Adrenal gland (tissue), 12 donors: ENCODE measurements around the gene ZNF543. TPM values are rescaled to one million over a fixed set of nuclear protein-coding genes. Genes with fewer than 3 reads are reported as not detected.
A peak's percentile ranks its signal among the peaks of the same experiment; 100 is the strongest.

Experiments
- DNase-seq, 7 donors: peaks; one replicate each; pipeline ENCODE4 v3.0.0-alpha.2; 2019 to 2020
- H3K27ac ChIP-seq, 5 donors: fragments of 200-600 bp; sonication (generic) in 4 of 5; 1 replicate in 3 of 5; 2 replicates in 2 of 5; pipeline versions ENCODE4 v1.5.1 to v1.8.0; 2016 to 2020; ENCODE audit warnings: mild to moderate bottlenecking in 1 of 5
- H3K27me3 ChIP-seq: fragments of 200-600 bp; 2 replicates; pipeline ENCODE4 v1.8.0; 2021
- H3K36me3 ChIP-seq, 2 donors: fragments of 200-600 bp; replicated peaks in 1 of 2; 1 replicate in 1 of 2; 2 replicates in 1 of 2; pipeline versions ENCODE4 v1.5.1 to v1.8.0; 2018 to 2022
- H3K4me1 ChIP-seq, 2 donors: fragments of 200-600 bp; replicated peaks in 1 of 2; 1 replicate in 1 of 2; 2 replicates in 1 of 2; pipeline versions ENCODE4 v1.5.1 to v1.8.0; 2018 to 2021
- H3K4me3 ChIP-seq, 4 donors: fragments of 200-600 bp; sonication (generic) in 3 of 4; one replicate each; pipeline ENCODE4 v1.5.1; 2016 to 2018
- H3K9me3 ChIP-seq, 3 donors: fragments of 200-600 bp; sonication (generic) in 1 of 3; replicated peaks in 1 of 3; 1 replicate in 2 of 3; 2 replicates in 1 of 3; pipeline versions ENCODE4 v1.5.1 to v1.8.0; 2016 to 2021
- POLR2A ChIP-seq, 2 donors: fragments of 450-650 bp; IDR thresholded peaks; one replicate each; pipeline ENCODE4 v1.6.1; 2017; ENCODE audit warnings: antibody characterized with exemption in 2 of 2, mild to moderate bottlenecking in 2 of 2, moderate library complexity in 1 of 2
- WGBS, 4 donors: extraction: QIAGEN DNeasy Blood & Tissue Kit in 2 of 4; methylation state at CpG; one replicate each; pipeline versions ENCODE4 v1.1.5 to v1.1.7; 2013 to 2017; 5-methylcytosine and 5-hydroxymethylcytosine counted together
- intact Hi-C, 2 donors: fragments of 100-400 bp; cut with DNase I; formaldehyde crosslinking; loops; one replicate each; pipeline versions ENCODE4 v1.14.1 to v1.15.0; 2022 to 2023
- polyA plus RNA-seq, 3 donors: library from polyadenylated mRNA; stranded (reverse); fragments of 200-250 nt in 2 of 3; fragments of 350-450 nt in 1 of 3; fragmentation: Illumina TruSeq in 1 of 3; extraction: RNeasy Lipid Tissue Mini Kit (QIAGEN cat#74804) in 1 of 3; gene quantifications; one replicate each; pipeline ENCODE4 v1.2.3, GENCODE V29; 2013 to 2014
- total RNA-seq, 9 donors: library from RNA; depleted of rRNA in 4 of 9; stranded (reverse); fragments of >200 nt in 4 of 9; fragments of 120-200 nt in 1 of 9; fragmentation: NEBNext Ultra II Directional in 1 of 9; extraction: Animal tissue kit (Norgen Biotek cat#: 25700) in 1 of 9; gene quantifications; one replicate each; pipeline versions ENCODE4 v1.1.0 to v1.2.4, GENCODE V29; 2013 to 2023
- TF ChIP-seq, protein P1 (sequence below), 6 experiments: fragments of 450-650 bp in 4 of 6; fragments of 200-600 bp in 2 of 6; sonication (generic) in 1 of 6; IDR thresholded peaks; 1 replicate in 5 of 6; 2 replicates in 1 of 6; pipeline versions ENCODE4 v1.5.1 to v1.8.0; 2016 to 2021; ENCODE audit warnings: antibody characterized with exemption in 6 of 6, mild to moderate bottlenecking in 2 of 6, moderate library complexity in 1 of 6
- donor health status: healthy with polysubstance abuse.
- donor health status: Bipolar disorder and iron deficiency.
- donor health status: DM: yes; HTN: yes; CAD: no.
- donor health status: DM: no; HTN: no; CAD: no.
- donor health status: DM: no; HTN: no; CAD: no.
- donor health status: DM: yes; HTN: yes; CAD: no.

The ZNF543 gene
- total and polyA plus RNA-seq, 12 donors, result 1.1 to 17.8 (median 8.5) TPM

DNA sequence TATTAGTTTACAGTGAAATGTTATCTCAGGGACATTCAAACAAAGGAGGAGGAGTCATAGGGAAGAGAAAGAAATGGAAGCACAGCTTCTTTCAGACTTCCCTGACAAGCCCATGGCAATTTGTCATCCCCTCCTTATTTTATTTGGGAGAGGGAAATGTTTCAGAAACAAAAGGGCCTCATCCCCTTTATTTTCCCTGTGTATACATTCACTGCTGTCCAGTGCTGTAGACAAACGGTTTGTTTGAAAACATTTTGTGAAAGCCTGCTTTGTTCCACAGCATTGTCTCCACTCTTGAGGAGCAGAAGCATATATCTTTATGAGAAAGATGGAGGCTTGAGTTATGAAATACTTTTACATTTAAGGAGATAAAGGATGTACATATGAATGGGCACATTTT is 27.7 kb upstream of the ZNF543 start:
- H3K9me3 ChIP-seq, result no peaks in the 10 kb centered on the region

DNA sequence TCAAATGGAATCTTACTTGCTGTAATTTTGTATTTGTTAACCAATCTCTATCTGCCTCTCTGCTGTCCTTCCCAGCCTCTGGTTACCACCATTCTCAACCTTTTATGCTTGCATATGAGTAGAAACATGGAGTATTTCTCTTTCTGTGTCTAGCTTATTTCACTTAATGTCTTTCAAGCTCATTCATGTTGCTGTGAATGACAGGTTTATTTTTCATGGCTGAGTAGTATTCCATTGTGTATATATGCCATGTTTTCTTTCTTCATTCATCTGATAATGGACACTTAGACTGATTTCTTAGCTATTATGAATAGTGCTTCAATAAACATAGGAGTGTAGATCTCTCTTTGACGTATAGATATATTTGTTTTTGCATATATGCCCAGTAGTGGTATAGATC is 26.6 kb upstream of the ZNF543 start:
- intact Hi-C loops, result no loop called here
- no peaks in the 10 kb centered on the region for H3K27me3 ChIP-seq
- WGBS, 4 donors, result 97 to 100% (median 98%) methylated on average over 1 of the region's 1 CpG
- peaks cover 0 to 59% of the 10 kb centered on the region in 2 donors for H3K36me3 ChIP-seq
- no peaks in the 10 kb centered on the region for H3K9me3 ChIP-seq
- no peak overlapping the region for H3K27ac ChIP-seq
- H3K4me1 ChIP-seq, result no peaks in the 10 kb centered on the region
- no peak for DNase-seq
- TF ChIP-seq, protein P1, sequence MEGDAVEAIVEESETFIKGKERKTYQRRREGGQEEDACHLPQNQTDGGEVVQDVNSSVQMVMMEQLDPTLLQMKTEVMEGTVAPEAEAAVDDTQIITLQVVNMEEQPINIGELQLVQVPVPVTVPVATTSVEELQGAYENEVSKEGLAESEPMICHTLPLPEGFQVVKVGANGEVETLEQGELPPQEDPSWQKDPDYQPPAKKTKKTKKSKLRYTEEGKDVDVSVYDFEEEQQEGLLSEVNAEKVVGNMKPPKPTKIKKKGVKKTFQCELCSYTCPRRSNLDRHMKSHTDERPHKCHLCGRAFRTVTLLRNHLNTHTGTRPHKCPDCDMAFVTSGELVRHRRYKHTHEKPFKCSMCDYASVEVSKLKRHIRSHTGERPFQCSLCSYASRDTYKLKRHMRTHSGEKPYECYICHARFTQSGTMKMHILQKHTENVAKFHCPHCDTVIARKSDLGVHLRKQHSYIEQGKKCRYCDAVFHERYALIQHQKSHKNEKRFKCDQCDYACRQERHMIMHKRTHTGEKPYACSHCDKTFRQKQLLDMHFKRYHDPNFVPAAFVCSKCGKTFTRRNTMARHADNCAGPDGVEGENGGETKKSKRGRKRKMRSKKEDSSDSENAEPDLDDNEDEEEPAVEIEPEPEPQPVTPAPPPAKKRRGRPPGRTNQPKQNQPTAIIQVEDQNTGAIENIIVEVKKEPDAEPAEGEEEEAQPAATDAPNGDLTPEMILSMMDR (IDR thresholded peaks at IDR 0.05), result no peak
- TF ChIP-seq POLR2A (IDR thresholded peaks at IDR 0.05), result no peak
- no peak overlapping the region for H3K4me3 ChIP-seq

More for the DNA sequence above, 27.7 kb upstream of the ZNF543 start:
- DNase-seq, result no peak
- WGBS, 4 donors, result 60 to 80% (median 71%) methylated on average over 1 of the region's 1 CpG
- Histone ChIP-seq H3K27me3 (no peaks in the 10 kb centered on the region), H3K36me3 (peaks cover 0 to 71% of the 10 kb centered on the region in 2 donors), H3K4me3 (no peak overlapping the region), H3K27ac (no peak overlapping the region), H3K4me1 (no peaks in the 10 kb centered on the region)
- intact Hi-C loops, result no loop called here
- TF ChIP-seq POLR2A (IDR thresholded peaks at IDR 0.05), result no peak
- TF ChIP-seq, protein P1 (IDR thresholded peaks at IDR 0.05), result no peak

DNA sequence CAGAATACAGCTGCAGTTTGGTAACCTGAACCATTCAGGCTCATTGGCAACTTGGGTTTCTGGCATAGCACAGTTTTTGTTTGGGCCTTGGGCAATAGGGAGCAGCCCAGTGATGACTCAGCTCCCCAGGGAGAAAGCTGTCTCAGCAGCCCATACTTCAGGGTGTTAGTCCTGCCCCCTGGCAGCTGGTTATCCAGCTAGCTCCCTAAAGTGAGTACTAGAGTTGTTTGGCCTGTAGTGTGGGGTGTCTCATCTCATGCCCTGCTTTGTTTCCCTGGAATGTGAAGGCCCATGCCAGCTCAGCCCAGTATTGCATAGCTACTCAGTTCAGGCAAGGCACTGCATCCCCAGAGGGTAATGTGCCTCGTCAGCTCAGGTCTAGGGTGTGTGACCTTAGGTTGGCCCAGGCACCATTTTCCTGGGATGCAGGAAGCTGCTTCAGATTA is 18.2 kb upstream of the ZNF543 start:
- no peaks in the 10 kb centered on the region for H3K9me3 ChIP-seq

DNA sequence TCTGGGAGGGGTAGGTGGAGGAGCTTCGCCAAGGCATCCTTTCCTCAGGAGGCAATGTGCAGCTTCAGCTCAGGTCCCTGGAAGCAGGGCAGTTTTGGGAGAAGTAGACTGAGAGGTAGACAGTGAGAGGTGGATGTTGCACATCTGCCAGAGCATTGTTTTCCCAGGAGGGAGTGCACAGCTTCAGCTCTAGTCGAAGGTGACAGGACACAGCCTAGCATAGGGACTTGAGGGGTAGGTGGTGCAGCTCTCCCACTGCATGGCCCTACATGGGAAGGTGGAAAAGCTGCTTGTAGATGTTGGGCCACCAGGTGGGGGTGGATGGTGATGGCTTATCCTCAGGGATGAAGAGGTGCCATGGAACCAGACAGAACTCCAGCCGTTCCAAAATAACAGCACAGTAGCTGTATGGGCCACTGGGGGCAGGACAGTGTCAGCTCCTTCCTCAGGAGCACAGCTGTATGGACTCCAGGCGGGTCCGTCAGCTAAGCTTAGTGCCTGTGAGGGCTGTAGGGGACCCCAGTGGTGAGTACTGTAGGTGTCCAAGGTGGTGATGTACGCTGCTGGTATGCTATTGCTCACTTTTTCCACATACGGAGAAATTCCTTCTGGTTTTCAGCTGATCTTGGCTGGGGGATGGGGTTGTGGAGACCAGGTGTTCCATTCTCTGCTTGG is 17.4 kb upstream of the ZNF543 start:
- TF ChIP-seq, protein P1 (IDR thresholded peaks at IDR 0.05), result no peak
- no peak for TF ChIP-seq POLR2A (IDR thresholded peaks at IDR 0.05)
- H3K4me1 ChIP-seq, result peaks cover 12 to 13% of the 10 kb centered on the region in 2 donors
- H3K27me3 ChIP-seq, result no peaks in the 10 kb centered on the region
- H3K27ac ChIP-seq, result peak overlapping the region in 4 of 5 donors; percentile 18 to 82 (median 48)
- peak in 1 of 7 donors; percentile 11 for DNase-seq
- no peaks in the 10 kb centered on the region for H3K9me3 ChIP-seq
- no peak overlapping the region for H3K4me3 ChIP-seq
- H3K36me3 ChIP-seq, result peaks cover 0 to 10% of the 10 kb centered on the region in 2 donors
- 74 to 84% (median 79%) methylated on average over 4 to 7 of the region's 7 CpGs for WGBS, 4 donors
- intact Hi-C loops, result no loop called here

More for the DNA sequence above, 18.2 kb upstream of the ZNF543 start:
- Histone ChIP-seq H3K36me3 (peaks cover 0 to 10% of the 10 kb centered on the region in 2 donors), H3K27ac (peak overlapping the region in 4 of 5 donors; percentile 44 to 82 (median 48)), H3K4me1 (peaks cover 12 to 13% of the 10 kb centered on the region in 2 donors), H3K4me3 (no peak overlapping the region), H3K27me3 (no peaks in the 10 kb centered on the region)
- WGBS, 4 donors, result 20 to 64% (median 51%) methylated on average over 1 of the region's 1 CpG
- intact Hi-C loops, result no loop called here
- TF ChIP-seq POLR2A (IDR thresholded peaks at IDR 0.05), result peak in 1 of 2 donors; percentile 37
- TF ChIP-seq, protein P1 (IDR thresholded peaks at IDR 0.05), result no peak
- peak; percentile 69 to 94 (median 91) for DNase-seq
